Activated CD4-positive, CD25-positive, alpha-beta regulatory T cell treated with anti-CD3 and anti-CD28 coated beads, Interleukin-2, amount 50 U/mL, for 24 hours (primary cell): ENCODE results near the gene FGFR4.

ENCODE experiments used
- ATAC-seq, 2 donors: fragments of 150-1000 bp; cut with Tn5 transposase; one replicate each; pipeline ENCODE4 v1.10.0; 2021; ENCODE audit warnings: mild to moderate bottlenecking in 1 of 2, moderate library complexity in 1 of 2

The FGFR4 gene

GRCh38 chr5:177085985-177086653 is 596 bp upstream of the FGFR4 start:
- no peak for ATAC-seq

GRCh38 chr5:177087398-177088005 is 787 bp downstream of the FGFR4 start:
- no peak for ATAC-seq

GRCh38 chr5:177089127-177089526 is 2.4 kb downstream of the FGFR4 start:
- no peak for ATAC-seq

GRCh38 chr5:177089825-177090641 is 3.3 kb downstream of the FGFR4 start:
- ATAC-seq, result no peak

GRCh38 chr5:177090813-177091212 is 4.1 kb downstream of the FGFR4 start:
- ATAC-seq, result no peak

GRCh38 chr5:177091232-177091631 is 4.5 kb downstream of the FGFR4 start:
- ATAC-seq, result no peak

GRCh38 chr5:177092178-177093081 is 5.7 kb downstream of the FGFR4 start:
- no peak for ATAC-seq

- ATAC-seq, result no peak
These were observed 6.5 kb downstream of the FGFR4 start for GRCh38 chr5:177093082-177093712.

GRCh38 chr5:177093803-177094202 is 7.1 kb downstream of the FGFR4 start:
- ATAC-seq, result no peak

- ATAC-seq, result no peak
These were observed 7.7 kb downstream of the FGFR4 start for GRCh38 chr5:177094224-177095087.

GRCh38 chr5:177095088-177095669 is 8.5 kb downstream of the FGFR4 start:
- no peak for ATAC-seq

- peak in 1 of 2 donors; percentile 9 for ATAC-seq
These were observed 9.7 kb downstream of the FGFR4 start for GRCh38 chr5:177096162-177097015.

GRCh38 chr5:177097016-177097985 is 10.6 kb downstream of the FGFR4 start:
- ATAC-seq, result no peak

- ATAC-seq, result no peak
These were observed 11.4 kb downstream of the FGFR4 start for GRCh38 chr5:177098120-177098469.

GRCh38 chr5:177098470-177099141 is 11.9 kb downstream of the FGFR4 start:
- ATAC-seq, result no peak

- no peak for ATAC-seq
These were observed 12.8 kb downstream of the FGFR4 start for GRCh38 chr5:177099422-177100093.

GRCh38 chr5:177100714-177101121 is 14.0 kb downstream of the FGFR4 start:
- ATAC-seq, result no peak
